RWPE1 (cell line): ENCODE measurements around the gene NR2C1.

Experiments used
- CTCF ChIA-PET: fragments of 350-600 bp; sonication (Branson Sonifier 250); formaldehyde crosslinking; extraction: SDS; loops from one replicate; lab custom pipeline; 2021; lab: Yijun Ruan, JAX
- POLR2A ChIA-PET: fragments of 400-600 bp; formaldehyde crosslinking; extraction: SDS; loops from one replicate; lab custom pipeline; 2020; ENCODE audit warnings: antibody characterized with exemption; ENCODE audit not compliant: low non-redundant PET; lab: Yijun Ruan, JAX
- DNase-seq: peaks from one replicate; pipeline ENCODE4 v3.0.0; 2012; ENCODE audit warnings: low spot score
- H3K27ac ChIP-seq: fragments of 450-650 bp; 2 replicates; pipeline ENCODE4 v1.5.1; 2017
- CTCF ChIP-seq: fragments of 450-650 bp; conservative IDR thresholded peaks from 2 replicates; pipeline ENCODE4 v1.5.1; 2017; ENCODE audit warnings: low read depth, mild to moderate bottlenecking

The NR2C1 gene

GRCh38 chr12:95016120-95016519, 57.3 kb downstream of the NR2C1 start:
- ChIA-PET CTCF (no interaction called here), POLR2A (interaction anchor here (0.6 kb wide), 1 partner anchor 13 kb away, joined by 3 read pairs; the partner anchor contains the start of gene NDUFA12)
- DNase-seq = no peak
- no peak overlapping the region for H3K27ac ChIP-seq
- no peak for TF ChIP-seq CTCF

- no peak overlapping the region for H3K27ac ChIP-seq
- DNase-seq = no peak
- no peak for TF ChIP-seq CTCF
- POLR2A ChIA-PET = no interaction called here
- CTCF ChIA-PET = no interaction called here
Observed at GRCh38 chr12:95014554-95014953, 58.9 kb downstream of the NR2C1 start.

- ChIA-PET POLR2A (no interaction called here), CTCF (interaction anchor here (0.6 kb wide), 1 partner anchor 612 kb away, joined by 3 read pairs; no protein-coding TSS in a partner anchor)
- no peak overlapping the region for H3K27ac ChIP-seq
- TF ChIP-seq CTCF = no peak
- DNase-seq = no peak
Observed at GRCh38 chr12:95006206-95006605, 67.2 kb downstream of the NR2C1 start.

- POLR2A ChIA-PET = no interaction called here
- no peak overlapping the region for H3K27ac ChIP-seq
- no peak for DNase-seq
- CTCF ChIA-PET = no interaction called here
- TF ChIP-seq CTCF = no peak
Observed at GRCh38 chr12:95004610-95005009, 68.8 kb downstream of the NR2C1 start.

- DNase-seq = no peak
- ChIA-PET CTCF (interaction anchor here (0.6 kb wide), 1 partner anchor 457 kb away, joined by 3 read pairs; no protein-coding TSS in a partner anchor), POLR2A (interaction anchor here (0.8 kb wide), 1 partner anchor 14 kb away, joined by 4 read pairs; no protein-coding TSS in a partner anchor)
- TF ChIP-seq CTCF = no peak
- H3K27ac ChIP-seq = peak overlapping the region; percentile 86
Observed at GRCh38 chr12:95003921-95004272, 69.5 kb downstream of the NR2C1 start.

- no peak for TF ChIP-seq CTCF
- ChIA-PET CTCF (interaction anchor here (0.6 kb wide), 1 partner anchor 457 kb away, joined by 3 read pairs; no protein-coding TSS in a partner anchor), POLR2A (interaction anchor here (0.8 to 0.9 kb wide), 2 partner anchors 12 to 14 kb away, joined by 3 to 4 read pairs; no protein-coding TSS in a partner anchor)
- peak within 1 kb of the TSS; percentile 86 for H3K27ac ChIP-seq
- peak; percentile 95 for DNase-seq
Observed at GRCh38 chr12:95003213-95003920, 70.1 kb downstream of the NR2C1 start, which contains the start of gene NDUFA12. Gene NDUFA12, minus strand, starts transcription at chr12:95003697. Its CDS starts 17 bp downstream, at chr12:95003680.
